NCI-H460 (cell line): ENCODE measurements around the gene MMP17. TPM values are rescaled to one million over a fixed set of nuclear protein-coding genes. Genes with fewer than 3 reads are reported as not detected.

Experiments used
- DNase-seq: peaks from one replicate; pipeline ENCODE4 v3.0.0-alpha.2; 2016; ENCODE audit warnings: low read depth; ENCODE audit errors: extremely low read depth
- polyA plus RNA-seq: library from polyadenylated mRNA; depleted of rRNA; stranded (reverse); fragments of >200 nt; gene quantifications from 2 replicates; pipeline ENCODE4 v1.2.3, GENCODE V29; 2014; cell fraction: nucleus; rRNA removed
- total RNA-seq: library from RNA; depleted of rRNA; stranded (reverse); fragments of >200 nt; shearing (Covaris generic); gene quantifications from 2 replicates; pipeline ENCODE4 v1.2.3, GENCODE V29; 2014; rRNA removed

The MMP17 gene
- 32.6 and 38.8 TPM in 2 replicates for total RNA-seq
- polyA plus RNA-seq = 72.8 and 98.6 TPM in 2 replicates

- peak; percentile 60 for DNase-seq
These were observed at the start of gene MMP17 for GRCh38 chr12:131827961-131828534. TSS of gene MMP17 (plus strand) at chr12:131828393. CDS start at chr12:131828495, 102 bp downstream.

- DNase-seq = no peak
These were observed 49.2 kb upstream of the MMP17 start for GRCh38 chr12:131779027-131779426.

GRCh38 chr12:131782061-131782460, 46.1 kb upstream of the MMP17 start:
- DNase-seq = no peak

GRCh38 chr12:131783915-131784541, 44.2 kb upstream of the MMP17 start:
- peak; percentile 25 for DNase-seq

- no peak for DNase-seq
These were observed 43.1 kb upstream of the MMP17 start for GRCh38 chr12:131784909-131785762.

- no peak for DNase-seq
These were observed 42.3 kb upstream of the MMP17 start for GRCh38 chr12:131785763-131786330.

- no peak for DNase-seq
These were observed 41.9 kb upstream of the MMP17 start for GRCh38 chr12:131786331-131786730.

GRCh38 chr12:131787143-131787660, 41.0 kb upstream of the MMP17 start:
- no peak for DNase-seq

- DNase-seq = no peak
These were observed 40.1 kb upstream of the MMP17 start for GRCh38 chr12:131788070-131788469.

- DNase-seq = no peak
These were observed 38.6 kb upstream of the MMP17 start for GRCh38 chr12:131789638-131790037.

GRCh38 chr12:131793243-131794022, 34.8 kb upstream of the MMP17 start:
- no peak for DNase-seq

GRCh38 chr12:131794061-131794460, 34.1 kb upstream of the MMP17 start:
- DNase-seq = no peak

- no peak for DNase-seq
These were observed 33.6 kb upstream of the MMP17 start for GRCh38 chr12:131794573-131794972.

- no peak for DNase-seq
These were observed 33.1 kb upstream of the MMP17 start for GRCh38 chr12:131795064-131795463.

GRCh38 chr12:131795690-131796410, 32.3 kb upstream of the MMP17 start:
- DNase-seq = no peak

GRCh38 chr12:131796411-131796736, 31.8 kb upstream of the MMP17 start:
- DNase-seq = no peak

GRCh38 chr12:131796754-131797587, 31.2 kb upstream of the MMP17 start:
- no peak for DNase-seq

- DNase-seq = no peak
These were observed 30.6 kb upstream of the MMP17 start for GRCh38 chr12:131797588-131797934.

- DNase-seq = no peak
These were observed 29.0 kb upstream of the MMP17 start for GRCh38 chr12:131799195-131799594.
